ENCODE measurements around the gene ABHD4.
"Not testable (repeated sequence)": the region's sequence is repeated elsewhere in the genome, so short reads cannot be mapped to it uniquely, and the experiment has no call there.

ABHD4 gene

DNA sequence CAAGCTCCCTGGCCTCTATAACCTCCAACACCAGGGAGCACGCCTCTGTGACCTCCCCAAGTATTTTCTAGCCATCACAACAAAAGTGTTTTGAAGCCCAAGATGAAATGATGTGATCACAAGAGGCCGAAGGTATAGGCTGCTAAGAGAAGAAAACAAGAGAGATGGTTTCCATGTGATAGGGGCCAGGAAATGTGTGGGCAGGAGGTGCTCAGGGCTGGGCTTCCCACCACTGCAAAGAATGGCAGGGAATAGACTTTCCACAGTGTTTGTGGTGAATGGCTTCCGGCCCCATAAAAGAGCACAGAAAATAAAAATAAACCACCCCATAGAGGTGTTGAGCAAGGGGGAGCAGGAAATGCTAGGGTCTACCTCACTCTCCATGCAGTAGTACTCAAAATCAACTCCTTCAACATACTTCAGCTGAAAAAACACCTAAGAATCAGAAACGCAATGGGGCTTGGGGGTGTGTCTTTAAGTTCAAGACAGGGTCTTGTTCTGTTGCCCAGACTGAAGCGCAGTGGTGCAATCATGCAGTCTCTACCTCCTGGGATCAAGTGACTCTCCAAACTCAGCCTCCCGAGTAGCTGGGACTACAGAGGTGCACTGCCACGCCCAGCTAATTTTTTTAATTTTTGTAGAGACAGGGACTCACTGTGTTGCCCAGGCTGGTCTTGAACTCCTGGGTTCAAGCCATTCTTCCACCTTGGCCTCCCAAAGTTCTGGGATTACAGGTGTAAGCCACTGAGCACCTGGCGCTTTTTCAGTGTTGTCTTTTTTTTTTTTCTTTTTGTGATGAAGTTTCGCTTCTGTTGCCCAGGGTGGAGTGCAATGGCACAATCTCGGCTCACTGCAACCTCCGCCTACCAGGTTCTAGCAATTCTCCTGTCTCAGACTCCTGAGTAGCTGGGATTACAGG lies 36.2 kb upstream of the ABHD4 start:
- DNase-seq (ENCODE audit: low read depth) = peak; percentile 60

- no peak for DNase-seq (ENCODE audit: low read depth)
These were observed 34.1 kb upstream of the ABHD4 start for GRCh38 chr14:22563987-22564386.

DNA sequence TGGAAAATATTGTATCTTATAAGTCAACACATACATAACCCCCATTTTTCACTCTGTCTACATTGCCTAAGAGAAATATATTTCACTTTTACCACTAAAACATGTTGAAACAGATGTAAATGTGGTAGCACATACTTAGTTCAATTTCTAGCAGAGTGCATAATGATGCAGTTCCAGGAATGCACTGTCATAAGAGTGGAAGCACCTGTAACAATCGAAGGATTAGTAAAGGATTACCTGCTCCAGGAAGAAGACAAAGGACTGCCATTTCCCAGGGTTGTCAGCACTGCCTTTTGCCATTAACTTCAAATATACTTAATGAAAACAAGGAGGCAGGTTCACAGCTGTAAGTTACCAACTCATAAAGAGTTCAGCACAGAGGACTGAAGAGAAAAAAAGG lies 33.6 kb upstream of the ABHD4 start:
- no peak for DNase-seq (ENCODE audit: low read depth)

DNA sequence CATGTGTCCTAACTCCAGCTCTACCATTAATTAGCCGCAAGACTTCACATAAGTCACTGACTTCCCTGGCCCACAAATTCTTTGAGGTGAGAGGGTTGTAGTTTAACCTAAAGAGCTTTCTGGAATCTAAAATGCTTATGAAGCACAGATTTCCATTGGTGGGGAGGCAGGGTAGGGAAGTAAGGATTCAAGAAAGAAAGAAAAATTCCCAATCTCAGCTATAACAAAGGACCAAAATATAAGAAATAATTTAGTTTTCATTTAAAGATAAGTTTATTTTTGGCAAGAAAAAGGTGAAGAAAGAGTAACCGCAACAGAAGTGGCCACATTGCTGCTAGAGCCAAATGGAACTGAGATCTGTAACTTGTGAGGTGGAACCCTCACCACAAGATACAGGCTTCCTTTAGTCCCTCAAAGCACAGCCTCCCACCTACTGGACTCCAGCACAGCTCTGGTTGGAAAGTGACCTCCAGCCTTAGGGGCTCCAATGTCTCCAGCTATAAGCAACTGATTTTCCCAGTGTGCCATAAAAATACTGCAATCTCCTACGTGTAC lies 32.6 kb upstream of the ABHD4 start:
- no peak for DNase-seq (ENCODE audit: low read depth)

- not testable (repeated sequence) for DNase-seq (ENCODE audit: low read depth)
These were observed 31.8 kb upstream of the ABHD4 start for GRCh38 chr14:22566266-22566665.

GRCh38 chr14:22566845-22567244 lies 31.3 kb upstream of the ABHD4 start:
- no peak for DNase-seq (ENCODE audit: low read depth)

GRCh38 chr14:22567437-22567836 lies 30.7 kb upstream of the ABHD4 start:
- DNase-seq (ENCODE audit: low read depth) = no peak

DNA sequence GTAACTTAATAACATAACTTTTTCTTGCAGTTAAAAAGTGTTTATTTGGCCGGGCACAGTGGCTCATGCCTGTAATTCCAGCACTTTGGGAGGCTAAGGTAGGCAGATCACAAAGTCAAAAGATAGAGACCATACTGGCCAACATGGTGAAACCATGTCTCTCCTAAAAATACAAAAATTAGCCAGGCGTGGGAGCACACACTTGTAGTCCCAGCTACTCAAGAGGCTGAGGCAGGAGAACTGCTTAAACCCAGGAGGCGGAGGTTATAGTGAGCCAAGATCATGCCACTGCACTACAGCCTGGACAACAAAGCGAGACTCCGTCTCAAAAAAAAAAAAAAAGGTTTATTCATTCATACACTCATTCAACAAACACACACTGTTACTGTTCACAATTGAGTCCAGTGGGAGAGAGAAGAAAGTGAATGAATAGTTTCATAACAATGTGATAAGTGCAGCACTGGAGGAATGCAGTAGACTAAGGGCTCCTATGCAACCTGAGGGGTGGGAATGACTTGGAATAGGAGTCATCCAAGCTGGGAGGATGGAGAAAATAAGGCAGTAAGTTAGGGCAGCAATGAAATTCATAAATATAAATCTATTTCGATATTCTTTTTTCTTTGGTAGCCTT lies 28.9 kb upstream of the ABHD4 start:
- no peak for DNase-seq (ENCODE audit: low read depth)

DNA sequence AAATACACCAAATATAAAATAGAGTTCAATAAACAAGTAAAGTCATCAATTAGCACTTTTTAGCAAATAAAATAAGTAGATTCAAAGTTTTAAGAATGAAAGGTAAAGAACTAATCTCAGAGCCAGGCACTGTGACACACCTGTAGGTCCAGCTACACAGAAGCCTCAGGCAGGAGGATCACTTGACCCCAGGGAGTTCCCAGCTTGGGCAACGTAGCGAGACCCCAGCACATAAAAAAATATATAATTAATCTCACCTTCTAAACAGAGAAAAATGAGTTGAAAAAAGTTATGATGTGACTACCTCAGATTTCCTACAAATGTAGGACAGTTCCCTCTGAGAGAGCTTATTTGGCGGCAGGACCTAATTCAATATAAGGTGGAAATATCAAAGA lies 28.4 kb upstream of the ABHD4 start:
- DNase-seq (ENCODE audit: low read depth) = no peak

- peak; percentile 70 for DNase-seq (ENCODE audit: low read depth)
These were observed 27.8 kb upstream of the ABHD4 start for GRCh38 chr14:22570132-22570949.

- DNase-seq (ENCODE audit: low read depth) = no peak
These were observed 25.5 kb upstream of the ABHD4 start for GRCh38 chr14:22572562-22573058.

DNA sequence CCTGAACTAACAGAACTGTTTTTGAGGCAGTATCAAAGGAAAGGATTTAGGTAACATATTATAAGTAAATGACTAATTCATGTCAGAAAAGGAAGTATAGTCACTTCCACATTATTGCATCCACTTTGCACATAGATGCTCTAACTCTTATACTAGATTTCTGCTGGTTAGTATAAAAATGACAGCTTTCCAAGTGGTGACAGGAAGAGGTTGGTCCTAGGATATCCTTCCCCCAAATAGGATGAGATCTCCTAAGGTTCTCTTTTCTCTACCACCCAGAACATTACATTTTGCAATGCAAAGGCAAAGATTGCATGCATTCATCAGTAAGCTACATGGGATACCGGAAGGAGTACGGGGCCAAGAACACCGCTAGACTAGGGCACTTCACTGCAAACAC lies 24.3 kb upstream of the ABHD4 start:
- no peak for DNase-seq (ENCODE audit: low read depth)

DNA sequence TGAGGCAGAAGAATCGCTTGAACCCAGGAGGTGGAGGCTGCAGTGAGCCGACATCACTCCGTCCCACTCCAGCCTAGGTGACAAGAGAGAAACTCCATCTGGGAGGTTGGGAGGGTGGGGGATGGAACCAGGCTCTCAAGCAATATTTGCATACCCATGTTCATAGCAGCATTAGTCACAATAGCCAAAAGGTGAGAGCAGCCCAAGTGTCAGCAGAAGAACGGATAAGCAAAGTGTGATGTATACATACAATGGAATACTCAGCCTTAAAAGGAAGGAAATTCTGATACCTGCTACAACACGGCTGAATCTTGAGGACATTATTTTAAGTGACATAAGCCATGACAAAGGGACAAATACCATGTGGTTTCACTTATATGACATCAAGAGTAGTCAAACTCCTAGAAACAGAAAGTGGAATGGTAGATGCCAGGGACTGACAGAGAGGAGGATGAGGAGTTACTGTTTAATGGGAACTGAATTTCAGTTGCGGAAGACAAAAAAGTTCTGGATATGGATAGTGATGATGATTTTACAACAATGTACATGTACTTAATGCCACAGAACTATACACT lies 20.7 kb upstream of the ABHD4 start:
- DNase-seq (ENCODE audit: low read depth) = no peak

DNA sequence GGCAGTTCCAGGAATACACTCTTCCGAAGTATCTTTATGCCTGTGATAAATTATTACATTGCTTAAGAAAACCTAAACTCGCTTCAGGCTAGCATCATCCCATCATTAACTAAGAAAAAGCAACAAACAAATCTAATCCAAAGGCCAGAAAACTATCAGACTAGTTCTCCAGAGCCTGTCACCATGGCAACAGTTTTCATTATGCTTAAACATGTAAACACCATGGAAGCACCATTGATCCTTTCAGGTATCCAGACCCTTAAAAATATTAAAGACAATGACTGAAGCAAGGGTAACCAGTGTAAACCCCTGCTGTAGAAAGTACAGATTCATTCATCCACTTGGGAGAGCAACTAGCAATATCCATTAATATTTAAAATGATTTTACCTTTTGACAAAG lies 18.9 kb upstream of the ABHD4 start:
- DNase-seq (ENCODE audit: low read depth) = no peak

- DNase-seq (ENCODE audit: low read depth) = no peak
These were observed 18.2 kb upstream of the ABHD4 start for GRCh38 chr14:22579881-22580280.

- DNase-seq (ENCODE audit: low read depth) = no peak
These were observed 17.5 kb upstream of the ABHD4 start for GRCh38 chr14:22580625-22581024.

DNA sequence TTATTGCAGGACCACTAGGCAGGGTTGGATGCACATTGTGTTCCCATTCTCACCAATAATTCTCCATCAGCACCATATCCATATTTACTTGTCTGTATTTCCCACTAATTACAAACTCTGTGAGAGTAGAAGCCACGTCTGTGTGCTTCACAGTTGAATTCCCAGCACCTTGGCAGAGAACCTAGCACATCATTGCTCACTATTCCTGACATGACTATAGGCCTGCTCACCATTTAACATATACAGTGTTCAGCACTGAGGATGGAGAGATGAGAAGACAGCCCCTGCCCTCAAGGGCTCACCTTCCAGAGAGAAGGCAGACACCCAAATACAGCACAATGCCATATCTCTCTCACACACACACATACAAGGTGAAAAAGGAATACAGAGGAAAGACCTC lies 14.1 kb upstream of the ABHD4 start:
- no peak for DNase-seq (ENCODE audit: low read depth)

GRCh38 chr14:22587247-22587646 lies 10.9 kb upstream of the ABHD4 start:
- no peak for DNase-seq (ENCODE audit: low read depth)

GRCh38 chr14:22587677-22588422 lies 10.2 kb upstream of the ABHD4 start:
- not testable (repeated sequence) for DNase-seq (ENCODE audit: low read depth)

DNA sequence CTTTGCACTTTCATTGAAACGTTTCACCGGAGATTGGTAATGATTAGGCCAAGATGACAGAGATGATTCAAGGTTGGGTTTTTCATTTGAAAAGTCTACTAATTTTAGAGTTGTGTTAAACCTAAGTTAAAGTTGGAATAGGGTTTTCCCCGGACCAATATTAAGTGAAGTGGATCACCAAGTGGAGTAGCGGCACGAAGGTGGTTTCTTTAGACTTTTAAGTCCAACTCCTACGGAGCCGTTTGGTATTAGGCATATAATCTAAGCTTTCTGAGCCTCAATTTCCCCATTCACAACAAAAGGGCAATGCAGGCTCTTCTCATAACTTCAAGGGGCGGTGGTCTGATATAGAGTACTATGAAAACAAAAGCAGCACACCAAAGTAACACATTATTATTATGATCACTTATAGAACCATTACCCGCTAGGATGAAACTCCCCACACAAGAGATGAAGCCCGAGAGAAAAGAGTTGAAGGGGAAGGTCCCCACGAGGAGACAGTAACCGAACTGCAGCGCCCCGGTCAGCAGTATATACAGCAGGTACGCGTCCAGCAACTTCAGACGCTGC lies 9.5 kb upstream of the ABHD4 start:
- no peak for DNase-seq (ENCODE audit: low read depth)

All from activated T-helper 1 cell treated with Interleukin-2 at 50 U/mL for 16 hours (primary cell).